Activated CD8-positive, alpha-beta memory T cell treated with anti-CD3 and anti-CD28 coated beads for 4 hours (primary cell): ENCODE measurements around the gene STOX2.

Source experiments
- DNase-seq, 2 donors: peaks; one replicate each; pipeline ENCODE4 v3.0.0-alpha.2; 2020; ENCODE audit warnings: low read depth in 2 of 2

STOX2 gene

GRCh38 chr4:183905081-183905592 lies at the start of gene STOX2:
TSS of gene STOX2 (plus strand) at chr4:183905307. CDS start at chr4:183906791, 1,484 bp downstream.
- no peak for DNase-seq

GRCh38 chr4:183855323-183856190 lies 49.5 kb upstream of the STOX2 start:
- DNase-seq: no peak

- DNase-seq: no peak
These were observed 48.1 kb upstream of the STOX2 start for GRCh38 chr4:183857040-183857439.

GRCh38 chr4:183858011-183858615 lies 47.0 kb upstream of the STOX2 start:
- no peak for DNase-seq

GRCh38 chr4:183860119-183860518 lies 45.0 kb upstream of the STOX2 start:
- DNase-seq: no peak

GRCh38 chr4:183860731-183861130 lies 44.4 kb upstream of the STOX2 start:
- DNase-seq: no peak

GRCh38 chr4:183861426-183861825 lies 43.7 kb upstream of the STOX2 start:
- no peak for DNase-seq

GRCh38 chr4:183863155-183863825 lies 41.8 kb upstream of the STOX2 start:
- no peak for DNase-seq

GRCh38 chr4:183867247-183867646 lies 37.9 kb upstream of the STOX2 start:
- DNase-seq: no peak

- no peak for DNase-seq
These were observed 34.1 kb upstream of the STOX2 start for GRCh38 chr4:183870997-183871396.

- no peak for DNase-seq
These were observed 33.5 kb upstream of the STOX2 start for GRCh38 chr4:183871581-183871980.

GRCh38 chr4:183872531-183872930 lies 32.6 kb upstream of the STOX2 start:
- DNase-seq: no peak

GRCh38 chr4:183873409-183874185 lies 31.5 kb upstream of the STOX2 start:
- DNase-seq: no peak

GRCh38 chr4:183875251-183875825 lies 29.8 kb upstream of the STOX2 start:
- DNase-seq: no peak

- DNase-seq: no peak
These were observed 28.7 kb upstream of the STOX2 start for GRCh38 chr4:183876268-183876934.

GRCh38 chr4:183878251-183878970 lies 26.7 kb upstream of the STOX2 start:
- no peak for DNase-seq

GRCh38 chr4:183885205-183885720 lies 19.8 kb upstream of the STOX2 start:
- DNase-seq: no peak

- no peak for DNase-seq
These were observed 17.8 kb upstream of the STOX2 start for GRCh38 chr4:183887351-183887750.

- no peak for DNase-seq
These were observed 16.5 kb upstream of the STOX2 start for GRCh38 chr4:183888564-183888963.

GRCh38 chr4:183889190-183889589 lies 15.9 kb upstream of the STOX2 start:
- no peak for DNase-seq
